ENCODE results near the gene BEND4.

GRCh38 chr4:42074294-42074693 lies 78.2 kb downstream of the BEND4 start:
- TF ChIP-seq CTCF (IDR thresholded peaks at IDR 0.05) (no peak), POLR2A (IDR thresholded peaks at IDR 0.05) (no peak), EP300 (IDR thresholded peaks at IDR 0.05) (no peak)
